Raji (cell line): Measurements from ENCODE around the gene C17orf67.

ENCODE experiments used
- POLR2A ChIP-seq: IDR thresholded peaks from 2 replicates; pipeline ENCODE4 v1.6.1; 2011; ENCODE audit warnings: low read depth, low read length, control low read depth; ENCODE audit not compliant: insufficient read depth

The C17orf67 gene

GRCh38 chr17:56801459-56802178 is 32.1 kb downstream of the C17orf67 start:
- no peak for TF ChIP-seq POLR2A

DNA sequence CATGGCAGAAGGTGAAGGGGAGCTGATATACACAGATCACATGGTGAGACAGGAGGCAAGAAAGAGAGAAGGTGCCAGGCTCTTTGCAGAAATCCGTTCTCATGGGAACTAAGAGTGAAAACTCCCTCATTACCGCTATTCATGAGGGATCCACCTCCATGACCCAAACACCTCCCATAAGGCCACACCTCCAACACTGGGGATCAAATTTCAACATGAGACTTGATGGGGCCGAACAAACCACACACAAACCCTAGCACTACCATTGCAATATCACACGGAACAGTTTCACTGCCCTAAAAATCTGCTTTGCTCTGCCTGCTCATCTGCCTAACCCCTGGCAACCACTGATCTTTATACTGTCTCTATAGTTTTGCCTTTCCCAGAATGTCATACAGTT is 34.8 kb downstream of the C17orf67 start:
- TF ChIP-seq POLR2A, result no peak

DNA sequence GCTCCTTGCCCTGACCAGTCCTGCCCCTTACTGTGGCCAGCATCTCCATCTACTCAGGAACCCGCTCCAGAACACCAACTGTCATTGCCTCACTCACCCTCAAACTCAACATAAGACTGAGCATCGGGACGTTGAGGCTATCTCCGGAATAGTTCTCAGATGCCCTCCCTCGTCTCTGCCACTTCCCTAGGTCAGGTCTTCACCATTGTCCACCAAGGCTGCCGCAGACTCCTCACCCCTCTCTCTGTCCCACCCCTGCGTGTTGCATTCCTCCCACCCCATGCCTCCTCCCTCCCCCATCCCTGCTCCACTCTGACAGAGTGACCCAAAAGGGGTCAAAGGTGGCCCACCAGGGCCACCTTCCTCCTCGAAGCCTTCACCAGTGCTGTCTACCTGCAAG is 37.2 kb downstream of the C17orf67 start:
- no peak for TF ChIP-seq POLR2A

GRCh38 chr17:56795221-56795865 is 38.4 kb downstream of the C17orf67 start:
- TF ChIP-seq POLR2A, result no peak

DNA sequence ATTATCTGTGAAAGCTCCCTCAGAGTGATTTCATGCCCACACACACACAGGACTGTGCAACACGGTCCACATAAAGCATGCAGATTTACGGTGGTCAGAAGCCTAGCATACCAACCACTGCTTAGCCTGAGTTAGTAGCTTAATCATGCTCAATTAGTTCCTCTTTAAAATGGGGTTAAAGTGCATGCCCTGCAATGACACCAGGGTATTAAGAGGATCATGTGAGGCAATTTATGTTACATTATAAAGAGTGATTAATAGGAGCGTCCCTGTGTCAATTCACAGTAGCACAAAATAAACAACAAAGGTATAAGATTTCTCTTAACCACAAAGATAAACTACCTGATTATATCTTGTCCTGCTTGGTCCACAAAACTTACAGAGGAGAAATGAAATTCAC is 39.8 kb downstream of the C17orf67 start:
- no peak for TF ChIP-seq POLR2A

- TF ChIP-seq POLR2A, result no peak
Observed at GRCh38 chr17:56793531-56793930, 40.2 kb downstream of the C17orf67 start.

DNA sequence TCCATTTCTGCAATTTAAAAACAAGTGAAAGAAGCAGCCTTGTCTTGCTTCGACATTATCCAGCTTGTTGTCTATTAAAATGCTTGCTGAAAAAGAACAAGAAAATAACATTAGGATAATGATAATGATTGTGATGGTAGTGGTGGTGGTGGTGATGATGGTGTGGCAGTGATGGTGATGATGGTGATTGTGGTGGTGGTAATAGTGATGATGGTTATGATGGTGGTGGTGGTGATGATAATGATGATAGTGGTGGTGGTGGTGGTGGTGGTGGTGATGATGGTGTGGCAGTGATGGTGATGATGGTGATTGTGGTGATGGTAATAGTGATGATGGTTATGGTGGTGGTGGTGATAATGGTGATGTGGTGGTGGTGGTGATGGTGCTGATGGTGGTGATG is 41.5 kb downstream of the C17orf67 start:
- TF ChIP-seq POLR2A, result no peak

GRCh38 chr17:56786989-56787482 is 46.7 kb downstream of the C17orf67 start:
- TF ChIP-seq POLR2A, result no peak

- TF ChIP-seq POLR2A, result no peak
Observed at GRCh38 chr17:56785997-56786680, 47.6 kb downstream of the C17orf67 start.

- TF ChIP-seq POLR2A, result no peak
Observed at GRCh38 chr17:56785405-56785804, 48.3 kb downstream of the C17orf67 start.

DNA sequence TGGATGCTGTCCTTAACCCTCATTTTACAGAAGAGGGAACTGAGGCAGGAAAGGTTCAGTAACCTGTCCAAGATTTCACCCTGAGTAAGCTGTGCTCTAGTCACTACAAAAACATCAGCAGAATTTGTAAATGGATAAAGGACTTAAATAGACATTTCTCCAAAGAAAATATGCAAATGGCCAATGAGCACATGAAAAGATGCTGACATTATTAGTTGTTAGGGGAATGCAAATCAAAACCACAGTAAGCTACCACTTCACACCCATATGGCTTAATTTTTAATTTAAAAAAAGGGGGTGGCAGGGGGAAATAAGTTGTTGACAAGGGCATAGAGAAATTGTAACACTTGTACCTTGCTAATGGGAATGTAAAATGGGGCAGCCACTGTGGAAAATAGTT is 51.4 kb downstream of the C17orf67 start:
- TF ChIP-seq POLR2A, result no peak

GRCh38 chr17:56781906-56782305 is 51.8 kb downstream of the C17orf67 start:
- TF ChIP-seq POLR2A, result no peak

DNA sequence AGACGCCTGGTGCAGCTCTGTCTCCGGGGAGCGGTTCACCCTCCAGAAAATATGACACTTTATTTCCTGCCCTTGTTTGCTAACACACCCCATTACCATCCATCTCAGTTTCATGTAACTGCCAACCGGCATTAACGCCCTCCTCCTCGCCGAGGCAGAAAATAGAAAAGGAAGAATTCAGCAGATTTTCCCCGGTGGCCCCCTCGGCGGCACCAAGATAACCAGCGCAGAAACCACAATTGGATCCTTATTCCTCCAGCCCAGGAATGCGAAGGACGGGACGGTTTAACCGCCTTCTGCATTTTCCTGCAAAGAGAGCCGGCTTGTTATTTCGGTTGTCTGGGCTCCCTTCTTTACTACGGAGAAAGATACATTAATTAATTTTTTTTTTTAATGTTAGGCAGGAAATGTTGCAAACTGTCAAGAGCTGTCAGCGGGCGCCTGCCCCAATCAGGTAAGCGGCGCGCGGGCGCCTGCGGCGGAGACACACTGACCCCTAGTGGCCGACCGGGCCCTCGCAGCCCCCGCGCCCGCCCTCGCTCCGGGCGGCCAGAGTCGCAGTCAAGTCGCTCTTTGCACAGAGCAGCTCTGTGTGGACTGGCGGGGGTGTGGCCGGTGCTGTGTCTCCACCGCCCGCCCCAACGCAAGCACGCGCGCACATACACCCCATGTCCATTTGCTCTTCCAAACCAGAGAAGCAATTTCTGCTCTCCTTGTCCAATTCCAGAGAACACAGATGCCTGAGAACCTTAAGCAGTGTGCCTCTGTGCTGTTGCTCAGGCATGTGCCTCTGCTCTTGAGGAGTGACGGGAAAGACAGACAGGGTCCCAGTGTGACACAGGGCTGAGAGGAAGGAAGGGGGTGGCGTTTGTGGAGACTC is 53.6 kb downstream of the C17orf67 start:
- TF ChIP-seq POLR2A, result no peak

GRCh38 chr17:56779322-56779721 is 54.4 kb downstream of the C17orf67 start:
- TF ChIP-seq POLR2A, result no peak

GRCh38 chr17:56778898-56779297 is 54.8 kb downstream of the C17orf67 start:
- no peak for TF ChIP-seq POLR2A
